ENCODE measurements around the gene EPC1. TPM values are rescaled to one million over a fixed set of nuclear protein-coding genes. Genes with fewer than 3 reads are reported as not detected.

EPC1 gene
- total and polyA plus RNA-seq, 9 donors = 31.8 to 52.9 (median 41.1) TPM

- Histone ChIP-seq H3K9me3 (no peaks in the 10 kb centered on the region), H3K27me3 (no peaks in the 10 kb centered on the region), H3K4me1 (ENCODE audit: insufficient read depth) (no peaks in the 10 kb centered on the region), H3K4me3 (no peak overlapping the region), H3K27ac (no peak overlapping the region), H3K36me3 (no peaks in the 10 kb centered on the region)
- TF ChIP-seq EP300 (IDR thresholded peaks at IDR 0.05) = no peak
- TF ChIP-seq CTCF (IDR thresholded peaks at IDR 0.05) = no peak
- TF ChIP-seq POLR2A (IDR thresholded peaks at IDR 0.05) = no peak
- intact Hi-C loops (cut with DNase I) = no loop called here
- no peak for DNase-seq
- 90 to 96% (median 96%) methylated on average over 3 of the region's 3 CpGs for WGBS, 3 donors
Measured at GRCh38 chr10:32244421-32245207, 102.3 kb downstream of the EPC1 start.

- H3K27me3 ChIP-seq = no peaks in the 10 kb centered on the region
- TF ChIP-seq EP300 (IDR thresholded peaks at IDR 0.05) = no peak
- TF ChIP-seq POLR2A (IDR thresholded peaks at IDR 0.05) = no peak
- TF ChIP-seq CTCF (IDR thresholded peaks at IDR 0.05) = no peak
- H3K36me3 ChIP-seq = no peaks in the 10 kb centered on the region
- intact Hi-C loops (cut with DNase I) = no loop called here
- no peaks in the 10 kb centered on the region for H3K9me3 ChIP-seq
- no peak for DNase-seq
- WGBS, 3 donors = 87 to 93% (median 91%) methylated on average over 4 of the region's 4 CpGs
- H3K27ac ChIP-seq = no peak overlapping the region
- H3K4me1 ChIP-seq (ENCODE audit: insufficient read depth) = no peaks in the 10 kb centered on the region
- no peak overlapping the region for H3K4me3 ChIP-seq
Measured at GRCh38 chr10:32244011-32244410, 102.9 kb downstream of the EPC1 start.

GRCh38 chr10:32241946-32242345, 105.0 kb downstream of the EPC1 start:
- Histone ChIP-seq H3K27me3 (no peaks in the 10 kb centered on the region), H3K36me3 (no peaks in the 10 kb centered on the region), H3K27ac (no peak overlapping the region), H3K4me1 (ENCODE audit: insufficient read depth) (no peaks in the 10 kb centered on the region), H3K4me3 (no peak overlapping the region), H3K9me3 (no peaks in the 10 kb centered on the region)
- intact Hi-C loops (cut with DNase I) = no loop called here
- DNase-seq = no peak
- TF ChIP-seq EP300 (IDR thresholded peaks at IDR 0.05) (no peak), POLR2A (IDR thresholded peaks at IDR 0.05) (no peak)

- no peaks in the 10 kb centered on the region for H3K27me3 ChIP-seq
- no peaks in the 10 kb centered on the region for H3K36me3 ChIP-seq
- 89 to 93% (median 91%) methylated on average over 1 of the region's 1 CpG for WGBS, 3 donors
- TF ChIP-seq EP300 (IDR thresholded peaks at IDR 0.05) (no peak), CTCF (IDR thresholded peaks at IDR 0.05) (no peak), POLR2A (IDR thresholded peaks at IDR 0.05) (no peak)
- intact Hi-C loops (cut with DNase I) = no loop called here
- no peak overlapping the region for H3K4me3 ChIP-seq
- H3K27ac ChIP-seq = no peak overlapping the region
- no peaks in the 10 kb centered on the region for H3K9me3 ChIP-seq
- no peaks in the 10 kb centered on the region for H3K4me1 ChIP-seq (ENCODE audit: insufficient read depth)
- DNase-seq = no peak
Measured at GRCh38 chr10:32240471-32240870, 106.5 kb downstream of the EPC1 start.

GRCh38 chr10:32239769-32240168, 107.2 kb downstream of the EPC1 start:
- H3K9me3 ChIP-seq = no peaks in the 10 kb centered on the region
- no peaks in the 10 kb centered on the region for H3K4me1 ChIP-seq (ENCODE audit: insufficient read depth)
- H3K27me3 ChIP-seq = no peaks in the 10 kb centered on the region
- H3K4me3 ChIP-seq = no peak overlapping the region
- TF ChIP-seq EP300 (IDR thresholded peaks at IDR 0.05) (no peak), CTCF (IDR thresholded peaks at IDR 0.05) (no peak), POLR2A (IDR thresholded peaks at IDR 0.05) (no peak)
- H3K27ac ChIP-seq = no peak overlapping the region
- intact Hi-C loops (cut with DNase I) = no loop called here
- DNase-seq = no peak
- H3K36me3 ChIP-seq = no peaks in the 10 kb centered on the region

Data from ovary (tissue), 9 donors.